NCI-H1694 (cell line): ENCODE measurements around the gene HEMGN.
A peak's percentile ranks its signal among the peaks of the same experiment; 100 is the strongest.
"Not testable (repeated sequence)": the region's sequence is repeated elsewhere in the genome, so short reads cannot be mapped to it uniquely, and the experiment has no call there.

ENCODE experiments used
- DNase-seq: peaks from one replicate; lab custom pipeline; 2025; lab: John Stamatoyannopoulos, UW

The HEMGN gene

DNA sequence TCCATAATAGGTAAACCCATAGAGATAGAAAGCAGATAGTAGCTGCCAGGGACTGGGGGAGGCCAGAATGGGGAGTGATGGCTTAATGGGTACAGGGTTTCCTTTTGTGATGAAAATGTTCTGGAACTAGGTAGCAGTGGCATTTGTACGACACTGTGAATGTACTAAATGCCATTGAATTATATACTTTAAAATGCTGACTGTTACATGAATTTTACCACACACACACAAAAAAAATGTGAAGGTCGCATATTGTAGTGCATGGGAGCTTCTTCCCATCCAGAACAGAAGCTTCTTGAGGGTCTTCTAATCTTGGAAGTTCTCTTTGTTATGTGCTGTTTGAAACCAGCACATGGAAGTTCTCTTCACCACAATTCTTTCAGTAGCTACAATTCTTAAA, 25.3 kb upstream of the HEMGN start:
- DNase-seq, result no peak

DNA sequence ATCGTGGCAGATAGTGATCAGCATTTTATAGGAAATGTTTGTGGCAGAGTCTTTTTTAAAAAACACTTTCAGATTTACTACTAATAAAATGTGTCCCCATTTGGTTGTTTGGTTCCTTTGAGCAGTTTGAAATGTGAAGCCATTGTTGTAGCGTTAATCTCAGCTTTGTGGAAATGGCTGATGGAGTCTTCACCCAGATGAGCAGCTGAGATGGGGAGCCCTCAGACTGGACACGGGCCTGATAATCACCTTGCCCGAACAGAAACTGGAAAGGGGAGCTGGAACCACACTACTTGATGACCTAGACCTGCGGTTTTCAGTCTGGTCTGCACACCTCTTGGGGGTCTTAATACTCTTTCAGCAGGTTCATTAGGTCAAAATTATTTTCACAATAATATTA, 24.6 kb upstream of the HEMGN start:
- no peak for DNase-seq

DNA sequence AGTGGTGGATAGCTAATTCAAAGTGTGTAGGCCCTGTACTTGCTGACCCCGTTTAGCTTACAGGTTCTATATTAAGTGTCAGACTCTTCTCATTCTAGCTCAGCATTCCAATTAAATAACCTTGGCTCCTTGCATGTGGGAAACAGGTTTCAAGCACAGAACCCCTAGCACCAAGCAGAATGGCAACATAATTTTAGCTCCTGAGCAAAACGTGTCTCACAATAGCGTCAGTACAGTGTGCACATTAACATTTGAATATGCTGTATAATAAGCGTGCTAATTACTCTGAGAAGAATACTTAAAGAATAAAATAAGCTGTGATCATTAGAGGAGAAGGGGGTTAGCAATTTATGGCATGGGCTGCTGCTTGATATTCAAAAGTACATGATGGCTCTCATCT, 24.2 kb upstream of the HEMGN start:
- no peak for DNase-seq

DNA sequence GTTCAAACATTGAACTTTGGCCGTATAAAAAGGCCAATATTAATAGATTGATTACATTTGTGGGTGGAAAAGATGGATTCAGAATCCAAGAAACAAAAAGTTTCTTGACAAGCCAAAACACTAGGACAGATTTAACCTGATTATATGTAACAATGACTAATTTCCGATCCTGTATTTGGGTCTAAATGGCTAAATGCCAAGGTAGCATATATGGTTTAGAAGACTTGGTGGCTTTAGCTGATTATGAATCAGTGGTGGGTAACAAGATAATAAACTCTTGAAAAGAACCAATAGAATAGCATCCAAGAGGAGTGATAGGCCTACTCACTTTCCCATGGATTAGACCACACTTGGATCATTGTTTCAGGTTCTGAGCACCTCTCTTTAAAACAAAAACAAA, 23.4 kb upstream of the HEMGN start:
- no peak for DNase-seq

DNA sequence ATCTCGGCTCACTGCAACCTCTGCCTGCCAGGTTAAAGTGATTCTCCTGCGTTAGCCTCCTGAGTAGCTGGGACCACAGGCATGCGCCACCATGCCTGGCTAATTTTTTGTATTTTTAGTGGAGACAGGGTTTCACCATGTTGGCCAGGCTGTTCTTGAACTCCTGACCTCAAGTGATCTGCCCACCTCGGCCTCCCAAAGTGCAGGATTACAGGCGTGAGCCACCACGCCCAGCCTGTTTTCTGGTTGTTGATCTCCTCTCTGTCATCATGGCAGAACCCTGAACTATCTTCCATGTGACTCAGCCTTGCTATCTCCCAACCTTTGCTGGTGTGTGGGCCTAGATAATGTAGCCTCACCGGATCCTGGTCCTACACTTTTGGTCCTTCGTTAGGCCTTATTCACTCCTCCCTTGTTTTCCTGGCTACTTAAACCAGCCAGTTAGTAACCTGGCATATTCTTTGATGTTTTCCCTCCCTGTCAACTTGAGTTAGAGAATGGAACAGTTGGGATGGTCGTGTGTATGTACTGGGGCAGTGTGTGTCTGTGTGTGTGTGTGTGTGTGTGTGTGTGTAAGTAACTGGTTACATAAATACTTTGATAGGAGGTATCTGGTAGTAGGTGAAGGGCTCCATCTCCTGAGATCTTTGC, 22.8 kb upstream of the HEMGN start:
- DNase-seq, result not testable (repeated sequence)

DNA sequence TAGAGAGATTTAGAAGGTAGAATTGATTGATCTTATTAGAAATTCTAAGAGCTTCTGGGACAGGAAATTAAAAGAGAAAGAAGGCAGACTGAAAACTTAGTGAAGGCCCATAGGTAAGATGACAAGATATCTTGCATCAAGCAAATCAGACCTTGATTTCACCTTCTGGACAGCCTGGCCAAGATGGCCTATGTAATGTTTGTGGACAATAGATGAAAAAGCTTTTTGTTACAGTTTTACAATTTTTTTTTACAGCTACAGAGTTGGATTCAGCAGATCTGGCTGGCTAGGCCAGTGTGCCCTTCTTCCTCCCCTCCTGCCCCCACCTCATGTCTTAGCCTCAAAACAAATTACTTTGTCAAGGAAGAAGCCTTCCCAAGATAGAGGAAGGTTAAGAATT, 21.6 kb upstream of the HEMGN start:
- no peak for DNase-seq

DNA sequence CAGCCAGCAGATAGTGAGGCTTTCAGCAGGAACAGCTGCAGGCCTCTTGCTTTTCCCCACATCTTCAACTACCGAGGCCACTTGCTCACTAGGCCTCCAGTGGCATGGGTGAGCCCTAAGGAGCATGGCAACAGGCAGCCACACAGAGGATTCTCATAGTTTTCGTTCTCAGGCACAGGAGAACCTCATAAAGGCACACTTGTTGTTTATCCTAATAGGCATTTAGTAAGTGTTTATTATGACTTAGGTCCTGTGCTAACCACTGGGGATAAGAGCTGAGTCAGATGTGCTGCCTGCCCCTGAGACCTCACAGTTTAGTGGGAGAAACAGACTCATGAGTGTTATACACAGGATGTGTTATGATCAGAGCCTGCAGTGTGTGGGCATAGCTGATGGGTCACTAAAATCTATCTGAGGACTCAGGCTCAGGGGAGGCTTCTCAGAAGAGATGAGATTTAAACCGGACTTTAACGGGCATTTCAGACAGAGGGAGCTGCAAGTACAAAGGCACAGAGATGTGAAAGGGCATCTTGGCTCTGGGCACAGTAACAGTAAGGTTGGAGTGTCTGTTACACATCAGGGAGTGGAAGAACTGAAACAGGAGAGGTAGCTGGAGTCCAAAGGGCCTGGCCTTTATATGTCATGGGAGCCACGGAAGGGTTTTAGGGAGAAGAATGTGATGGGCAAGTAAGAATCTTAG, 21.0 kb upstream of the HEMGN start:
- no peak for DNase-seq

DNA sequence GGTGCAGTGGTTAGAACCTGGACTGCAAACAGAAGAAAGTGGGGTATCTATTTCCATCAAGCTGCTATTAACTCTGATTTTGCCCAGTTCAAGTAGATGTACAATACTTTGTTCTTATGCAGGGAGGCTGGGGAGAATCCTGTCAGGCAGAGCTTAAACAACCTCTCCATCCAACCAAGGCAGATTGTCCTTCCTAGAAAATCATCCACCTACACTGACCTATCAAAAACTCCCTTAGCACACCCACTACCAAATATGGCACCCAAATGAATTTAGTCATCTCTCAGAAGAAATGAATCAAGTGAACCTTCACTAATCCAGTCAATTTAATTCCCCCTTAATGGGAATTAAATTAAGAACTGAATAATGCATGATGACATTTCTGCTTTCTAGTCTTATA, 18.4 kb upstream of the HEMGN start:
- no peak for DNase-seq

DNA sequence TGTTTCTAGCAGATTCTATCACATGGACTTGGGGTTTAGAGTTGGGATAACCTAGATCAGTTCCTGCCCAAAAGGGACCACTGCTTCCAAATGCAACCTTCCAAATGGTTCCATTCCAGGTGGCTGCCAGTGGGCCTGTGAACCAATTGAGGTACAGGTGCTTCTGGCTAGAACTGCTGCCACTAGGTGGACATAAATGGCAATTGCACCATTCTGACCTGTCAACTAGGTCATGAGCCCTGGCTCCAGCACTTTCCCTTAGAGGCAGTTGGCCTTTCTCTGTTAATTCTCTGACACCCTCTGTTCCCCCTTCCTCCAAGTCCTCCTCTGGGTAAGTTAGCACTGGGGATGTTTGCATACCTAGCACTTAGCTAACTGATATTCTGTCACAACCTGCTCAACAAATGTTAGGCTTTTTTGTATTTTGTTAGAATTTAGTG, 16.6 kb upstream of the HEMGN start:
- peak; percentile 59 for DNase-seq

DNA sequence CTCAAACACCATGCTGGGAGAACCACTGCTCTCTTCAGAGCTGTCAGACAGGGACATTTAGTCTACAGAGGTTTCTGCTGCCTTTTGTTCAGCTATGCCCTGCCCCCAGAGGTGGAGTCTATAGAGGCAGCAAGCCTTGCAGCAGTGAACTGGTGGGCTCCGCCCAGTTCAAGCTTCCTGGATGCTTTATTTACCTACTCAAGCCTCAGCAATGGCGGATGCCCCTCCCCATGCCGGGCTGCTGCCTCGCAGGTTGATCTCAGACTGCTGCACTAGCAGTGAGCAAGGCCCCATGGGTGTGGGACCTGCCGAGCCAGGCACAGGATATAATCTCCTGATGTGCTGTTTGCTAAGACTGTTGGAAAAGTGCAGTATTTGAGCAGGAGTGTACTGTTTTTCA, 12.9 kb upstream of the HEMGN start:
- DNase-seq, result not testable (repeated sequence)

DNA sequence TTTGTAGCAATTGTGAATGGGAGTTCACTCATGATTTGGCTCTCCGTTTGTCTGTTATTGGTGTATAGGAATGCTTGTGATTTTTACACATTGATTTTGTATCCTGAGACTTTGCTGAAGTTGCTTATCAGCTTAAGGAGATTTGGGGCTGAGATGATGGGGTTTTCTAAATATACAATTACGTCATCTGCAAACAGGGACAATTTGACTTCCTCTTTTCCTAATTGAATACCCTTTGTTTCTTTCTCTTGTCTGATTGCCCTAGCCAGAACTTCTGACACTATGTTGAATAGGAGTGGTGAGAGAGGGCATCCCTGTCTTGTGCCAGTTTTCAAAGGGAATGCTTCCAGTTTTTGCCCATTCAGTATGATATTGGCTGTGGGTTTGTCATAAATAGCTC, 9.1 kb upstream of the HEMGN start:
- not testable (repeated sequence) for DNase-seq

DNA sequence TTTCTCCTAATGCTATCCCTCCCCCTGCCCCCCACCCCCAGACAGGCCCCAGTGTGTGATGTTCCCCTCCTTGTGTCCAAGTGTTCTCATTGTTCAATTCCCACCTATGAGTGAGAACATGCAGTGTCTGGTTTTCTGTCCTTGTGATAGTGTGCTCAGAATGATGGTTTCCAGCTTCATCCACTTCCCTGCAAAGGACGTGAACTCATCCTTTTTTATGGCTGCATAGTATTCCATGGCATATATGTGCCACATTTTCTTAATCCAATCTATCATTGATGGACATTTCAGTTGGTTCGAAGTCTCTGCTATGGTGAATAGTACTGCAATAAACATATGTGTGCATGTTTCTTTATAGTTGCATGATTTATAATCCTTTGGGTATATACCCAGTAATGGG, 7.5 kb upstream of the HEMGN start:
- DNase-seq, result not testable (repeated sequence)

DNA sequence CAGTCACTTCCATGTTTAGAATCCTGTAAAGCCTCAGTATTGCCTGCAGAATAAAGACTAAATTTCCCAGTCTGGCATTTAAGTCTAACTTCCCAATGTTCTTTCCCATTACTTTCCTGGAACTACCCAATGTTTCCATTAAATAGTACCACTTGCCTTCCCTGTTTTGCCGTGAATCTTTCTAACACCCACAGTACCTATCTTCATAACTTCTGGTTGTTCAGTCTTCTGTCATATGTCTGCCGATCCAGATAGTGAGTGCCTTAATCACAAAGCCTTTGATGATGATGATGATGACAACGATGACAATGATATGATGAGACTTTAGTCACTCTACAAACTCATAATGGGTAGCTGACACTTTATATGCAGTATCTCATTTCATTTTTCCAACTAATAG, 6.6 kb upstream of the HEMGN start:
- no peak for DNase-seq

DNA sequence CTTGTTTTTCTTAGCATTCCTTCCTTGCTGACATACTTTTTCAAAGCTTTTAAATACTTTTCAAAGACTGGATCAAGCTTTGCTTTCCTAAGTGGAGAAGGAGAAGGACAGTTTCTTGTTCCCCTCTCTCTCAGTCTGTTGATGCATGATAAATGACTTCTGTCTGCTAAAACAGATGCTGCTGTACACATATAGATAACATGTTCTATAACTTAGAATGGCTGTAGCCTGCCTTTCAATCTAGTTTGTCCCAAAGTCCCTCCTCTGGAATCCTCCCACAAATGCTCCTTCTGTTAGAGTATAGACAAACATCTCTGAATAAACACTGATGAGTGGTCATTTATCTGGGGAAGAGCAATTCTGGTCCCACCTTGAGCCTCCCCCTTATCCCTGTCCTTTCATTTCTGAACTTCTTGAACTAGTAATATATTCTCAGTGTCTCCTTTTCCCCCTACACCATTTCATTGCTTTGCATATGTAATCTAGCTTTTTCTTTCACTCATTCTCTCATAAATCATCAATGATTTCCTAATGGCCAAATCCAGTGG, 5.4 kb upstream of the HEMGN start:
- DNase-seq, result no peak

DNA sequence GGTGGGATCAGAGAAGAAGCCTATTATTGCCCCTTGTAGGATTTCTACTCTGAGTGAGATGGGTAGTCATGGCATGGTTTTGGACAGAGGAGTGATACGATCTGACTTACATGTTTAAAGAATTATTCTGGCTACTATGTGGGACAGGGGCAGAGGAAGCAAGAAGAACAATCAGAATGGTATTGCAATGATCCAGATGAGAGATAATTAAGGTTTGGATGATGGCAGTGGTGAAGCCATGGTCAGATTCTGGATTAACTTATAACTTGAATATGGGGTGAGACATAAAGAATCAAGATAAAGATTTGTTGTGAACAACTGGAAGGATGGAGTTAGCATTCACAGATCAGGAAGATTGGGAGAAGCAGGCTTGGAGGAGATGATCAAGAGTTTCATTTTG, 3.4 kb upstream of the HEMGN start:
- no peak for DNase-seq

DNA sequence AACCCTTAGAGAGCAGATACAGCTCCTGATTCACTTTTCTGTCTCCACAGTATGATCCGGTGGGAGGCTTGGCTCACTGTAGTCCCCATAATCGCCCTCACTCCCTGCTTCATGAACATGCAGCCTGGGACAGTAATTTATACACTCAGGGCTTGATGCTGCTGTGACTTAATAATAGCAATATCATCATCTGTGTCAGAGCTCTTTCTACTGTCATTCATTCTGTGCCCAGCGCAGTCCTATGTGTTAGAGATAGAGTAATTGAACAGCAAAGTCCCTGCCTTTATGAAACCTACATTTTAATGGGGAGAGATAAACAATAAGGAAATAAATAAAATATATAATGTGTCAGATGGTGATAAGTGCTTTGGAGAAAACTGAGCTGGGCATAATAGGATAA, 2.8 kb upstream of the HEMGN start:
- no peak for DNase-seq

DNA sequence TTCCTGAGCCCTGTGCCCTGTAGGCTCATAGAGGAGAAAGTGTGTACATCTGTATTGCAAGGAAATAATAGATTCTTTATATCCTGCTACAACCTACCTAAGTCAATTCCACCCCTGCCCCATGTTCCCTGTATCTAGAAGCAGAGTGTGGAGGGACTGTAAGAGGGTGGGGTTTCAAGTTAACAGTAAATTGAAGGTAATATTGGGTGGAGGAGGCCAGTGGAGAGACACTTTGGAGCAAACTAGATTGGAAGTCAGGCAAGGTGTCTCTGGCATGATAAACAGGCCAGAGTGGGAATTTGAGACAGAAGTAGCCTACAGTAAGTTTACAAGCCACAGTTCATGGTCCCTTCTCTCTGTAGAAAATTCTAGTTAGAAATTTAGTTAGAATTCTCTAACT, 2.3 kb upstream of the HEMGN start:
- DNase-seq, result no peak

DNA sequence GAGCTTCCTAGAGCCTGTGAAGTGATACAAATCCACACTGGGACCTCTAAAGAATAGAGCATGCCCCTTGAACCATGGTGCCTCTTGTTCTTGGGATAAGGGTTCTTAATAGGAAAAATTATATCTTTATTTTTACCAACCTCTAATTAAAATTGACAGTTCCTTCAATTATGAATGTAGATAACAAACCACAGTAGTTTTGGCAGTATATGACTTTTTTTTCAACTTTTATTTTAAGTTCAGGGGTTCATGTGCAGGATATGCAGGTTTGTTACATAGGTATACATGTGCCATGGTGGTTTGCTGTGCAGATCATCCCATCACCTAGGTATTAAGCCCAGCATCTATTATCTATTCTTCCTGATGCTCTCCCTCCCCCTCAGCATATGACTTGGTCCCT, 974 bp downstream of the HEMGN start:
- no peak for DNase-seq

DNA sequence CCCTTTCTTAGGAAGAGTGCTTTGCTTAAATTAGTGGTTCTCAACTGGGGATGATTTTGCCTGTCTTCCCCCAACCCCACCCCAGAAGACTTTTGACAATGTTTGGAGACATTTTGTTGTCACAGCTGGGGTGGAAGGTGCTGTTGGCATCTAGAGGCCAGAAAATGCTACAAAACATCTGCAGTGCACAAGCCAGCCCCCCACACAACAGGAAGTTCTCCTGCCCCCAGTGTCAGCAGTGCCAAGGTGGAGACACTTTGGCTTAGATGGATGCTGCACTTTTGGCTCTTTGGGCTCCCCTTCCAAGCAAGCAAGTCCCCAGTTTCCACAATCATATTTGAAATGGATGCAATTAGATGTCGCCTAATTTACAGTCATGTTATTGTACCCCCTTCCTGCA, 2.7 kb downstream of the HEMGN start:
- DNase-seq, result no peak

DNA sequence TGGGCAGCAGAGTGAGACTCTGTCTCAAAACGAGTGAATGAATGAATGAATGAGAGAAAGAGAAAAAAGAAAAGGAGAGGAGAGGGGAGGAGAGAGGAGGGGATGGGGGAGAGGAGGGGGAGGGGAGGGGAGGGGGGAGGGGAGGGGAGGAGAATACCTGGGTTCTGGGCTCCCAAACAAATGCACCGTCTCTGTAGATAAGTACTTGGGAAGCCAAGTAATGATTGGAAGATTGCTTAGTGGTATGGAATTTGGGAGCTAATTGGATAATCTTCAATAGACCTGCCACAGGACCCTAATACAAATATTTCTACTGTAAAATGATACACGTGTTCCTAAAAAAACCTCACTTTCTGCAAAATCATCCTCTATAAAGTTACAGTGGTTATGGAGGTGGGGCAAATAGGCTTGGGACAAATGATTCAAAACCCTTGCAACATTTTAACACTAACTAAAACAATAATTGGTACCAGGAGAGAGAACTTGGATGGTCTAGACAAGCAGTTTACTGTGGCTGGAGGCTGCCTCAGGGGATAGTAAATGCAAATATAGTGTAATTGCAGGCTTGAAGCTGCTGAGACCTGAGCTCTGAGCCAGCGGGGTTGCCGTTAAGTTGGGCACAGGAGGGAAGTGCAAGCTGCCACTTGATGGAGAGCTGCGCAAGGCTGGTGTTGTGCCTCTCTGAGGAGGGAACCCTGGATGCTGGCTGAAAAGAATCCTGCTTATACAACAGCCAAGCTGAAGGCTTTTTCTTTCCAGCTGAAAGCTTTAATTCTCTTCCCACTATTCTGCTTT, 3.5 kb downstream of the HEMGN start:
- peak; percentile 30 for DNase-seq

DNA sequence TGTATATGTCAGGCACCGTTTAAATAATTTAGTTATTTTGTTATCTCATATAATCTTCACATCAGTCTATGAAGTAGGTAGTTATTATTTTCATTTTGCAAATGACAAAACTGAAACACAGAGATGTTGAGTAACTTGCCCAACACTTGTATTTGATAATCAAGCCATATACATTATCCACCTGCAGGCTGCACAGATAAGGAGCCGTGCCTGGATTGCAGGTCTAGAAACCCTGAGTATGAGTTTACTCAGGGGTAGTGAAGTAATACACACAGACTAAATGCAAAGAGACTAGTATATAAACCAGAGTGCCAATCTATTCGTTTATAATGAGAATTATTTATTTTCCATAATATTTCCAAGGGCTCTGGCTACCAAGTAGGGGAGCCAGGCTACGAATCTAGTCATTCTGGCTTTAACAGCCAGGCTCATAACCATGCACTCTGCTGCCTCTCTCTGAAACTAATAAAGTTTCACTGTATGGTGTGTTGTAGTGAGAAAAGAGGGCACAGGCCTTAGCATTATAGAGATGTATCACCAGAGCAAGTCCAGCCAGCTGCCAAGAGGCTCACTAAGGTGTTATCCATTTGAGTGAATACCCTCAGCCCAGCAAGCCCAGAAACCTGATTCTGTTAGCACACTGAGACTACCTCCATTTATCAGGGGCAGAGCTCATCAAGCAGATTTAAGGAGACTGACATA, 4.5 kb downstream of the HEMGN start:
- no peak for DNase-seq

DNA sequence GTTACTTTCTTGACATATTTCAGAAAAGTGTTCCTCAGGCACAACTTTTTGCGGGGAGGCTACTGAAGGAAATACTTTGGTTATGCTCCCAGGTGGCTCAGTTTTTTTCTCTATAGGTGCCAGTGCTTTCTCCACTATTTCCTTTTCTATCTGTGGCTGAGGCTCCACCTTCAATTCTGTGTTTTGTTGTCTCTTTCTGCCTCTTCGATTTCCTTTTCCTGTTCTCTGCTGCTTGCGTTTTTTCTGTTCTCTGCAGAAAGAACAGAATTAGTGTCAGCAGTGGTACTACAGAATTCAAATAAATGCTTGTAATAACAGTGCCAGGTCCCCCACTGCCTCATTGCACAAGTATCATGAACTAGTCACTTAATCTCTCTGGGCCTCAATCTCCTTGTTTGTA, 7.0 kb downstream of the HEMGN start:
- DNase-seq, result no peak
